Myocyte (in vitro differentiated cells): ENCODE measurements around the gene DMAP1. TPM values are rescaled to one million over a fixed set of nuclear protein-coding genes. Genes with fewer than 3 reads are reported as not detected.

ENCODE experiments used
- DNase-seq: peaks from one replicate; pipeline ENCODE4 v3.0.0-alpha.2; 2012; ENCODE audit warnings: low read depth
- total RNA-seq: library from RNA; depleted of rRNA; stranded (reverse); fragments of >200 nt; gene quantifications from 2 replicates; pipeline ENCODE4 v1.2.3, GENCODE V29; 2014

The DMAP1 gene
- total RNA-seq, 1 donor from 2014 or later, result 20.8 TPM

- DNase-seq, result no peak
Measured at GRCh38 chr1:44228218-44228617, 14.9 kb downstream of the DMAP1 start.

GRCh38 chr1:44229435-44230167 is 16.3 kb downstream of the DMAP1 start:
- DNase-seq, result no peak

GRCh38 chr1:44230796-44231195 is 17.5 kb downstream of the DMAP1 start:
- no peak for DNase-seq

- DNase-seq, result no peak
Measured at GRCh38 chr1:44233593-44233992, 20.3 kb downstream of the DMAP1 start.

GRCh38 chr1:44235808-44236207 is 22.5 kb downstream of the DMAP1 start:
- DNase-seq, result no peak

- no peak for DNase-seq
Measured at GRCh38 chr1:44236490-44237272, 23.4 kb downstream of the DMAP1 start.

- no peak for DNase-seq
Measured at GRCh38 chr1:44237721-44238457, 24.6 kb downstream of the DMAP1 start.

- no peak for DNase-seq
Measured at GRCh38 chr1:44238660-44239059, 25.4 kb downstream of the DMAP1 start.

- DNase-seq, result peak; percentile 76
Measured at GRCh38 chr1:44239331-44239960, 26.2 kb downstream of the DMAP1 start.

GRCh38 chr1:44239961-44240371 is 26.7 kb downstream of the DMAP1 start:
- DNase-seq, result peak; percentile 40

GRCh38 chr1:44240802-44241671 is 27.8 kb downstream of the DMAP1 start:
- DNase-seq, result peak; percentile 50

GRCh38 chr1:44242746-44243145 is 29.5 kb downstream of the DMAP1 start:
- no peak for DNase-seq

- DNase-seq, result no peak
Measured at GRCh38 chr1:44243782-44244495, 30.7 kb downstream of the DMAP1 start.

GRCh38 chr1:44244986-44245385 is 31.7 kb downstream of the DMAP1 start:
- no peak for DNase-seq

GRCh38 chr1:44246806-44247205 is 33.5 kb downstream of the DMAP1 start:
- DNase-seq, result no peak

GRCh38 chr1:44249543-44249942 is 36.3 kb downstream of the DMAP1 start:
- DNase-seq, result no peak

GRCh38 chr1:44250068-44250781 is 37.0 kb downstream of the DMAP1 start:
- DNase-seq, result no peak

- DNase-seq, result peak; percentile 20
Measured at GRCh38 chr1:44251486-44251885, 38.2 kb downstream of the DMAP1 start.
